SK-N-SH (cell line): Measurements from ENCODE around the gene KCNH8. TPM values are rescaled to one million over a fixed set of nuclear protein-coding genes. Genes with fewer than 3 reads are reported as not detected.

Experiments used
- CTCF ChIA-PET: fragments of 300-600, 350-600 bp; formaldehyde crosslinking; extraction: SDS; loops from one replicate; lab custom pipeline; 2021; lab: Yijun Ruan, JAX
- POLR2A ChIA-PET: fragments of 350-600 bp; sonication (Branson Sonifier 250); formaldehyde crosslinking; extraction: SDS; loops from one replicate; lab custom pipeline; 2020; ENCODE audit warnings: antibody characterized with exemption, inconsistent platforms; lab: Yijun Ruan, JAX
- DNase-seq: peaks from one replicate; pipeline ENCODE4 v3.0.0; 2012
- H2AFZ ChIP-seq: fragments of 200-600 bp; sonication (generic); 2 replicates; pipeline ENCODE4 v1.8.1; 2016; ENCODE audit warnings: antibody characterized with exemption, mild to moderate bottlenecking, low read depth
- H3F3A ChIP-seq: fragments of 200-600 bp; sonication (generic); replicated peaks from 2 replicates; pipeline ENCODE3; 2016; ENCODE audit warnings: antibody characterized with exemption, mild to moderate bottlenecking; ENCODE audit not compliant: insufficient read depth
- H3K27ac ChIP-seq, 2 experiments: fragments of 200-500 bp in 1 of 2; fragments of 200-600 bp in 1 of 2; sonication (Bioruptor generic) in 1 of 2; sonication (generic), shearing (Covaris generic) in 1 of 2; 2 replicates each; pipeline versions ENCODE4 v1.5.1 to v1.6.1; 2014 to 2016; ENCODE audit warnings: low read depth in 2 of 2, inconsistent platforms in 1 of 2, low read length in 1 of 2, mild to moderate bottlenecking in 1 of 2, mixed read lengths in 1 of 2
- H3K27me3 ChIP-seq: fragments of 200-600 bp; sonication (generic), shearing (Covaris generic); 2 replicates; pipeline ENCODE4 v1.6.1; 2016; ENCODE audit warnings: mixed run types; ENCODE audit not compliant: insufficient read depth
- H3K36me3 ChIP-seq, 2 experiments: fragments of 200-500 bp in 1 of 2; fragments of 200-600 bp in 1 of 2; sonication (Bioruptor generic) in 1 of 2; sonication (generic) in 1 of 2; replicated peaks in 1 of 2; 2 replicates each; pipeline versions ENCODE3 to v1.5.1; 2014 to 2016; ENCODE audit warnings: low read length in 1 of 2, mild to moderate bottlenecking in 1 of 2; ENCODE audit not compliant: insufficient read depth in 2 of 2, control insufficient read depth in 1 of 2
- H3K4me1 ChIP-seq, 2 experiments: fragments of 200-500 bp in 1 of 2; fragments of 200-600 bp in 1 of 2; sonication (Bioruptor generic) in 1 of 2; sonication (generic), shearing (Covaris generic) in 1 of 2; 2 replicates each; pipeline versions ENCODE4 v1.5.1 to v1.6.1; 2014 to 2016; ENCODE audit warnings: low read depth in 1 of 2, low read length in 1 of 2, mixed run types in 1 of 2; ENCODE audit not compliant: insufficient read depth in 2 of 2, control insufficient read depth in 1 of 2
- H3K4me2 ChIP-seq: fragments of 200-600 bp; sonication (generic), shearing (Covaris generic); 2 replicates; pipeline ENCODE4 v1.6.1; 2017; ENCODE audit warnings: mixed run types
- H3K4me3 ChIP-seq, 2 experiments: fragments of 200-500 bp in 1 of 2; fragments of 200-600 bp in 1 of 2; sonication (Bioruptor generic) in 1 of 2; sonication (generic), shearing (Covaris generic) in 1 of 2; 2 replicates each; pipeline versions ENCODE4 v1.5.1 to v1.8.1; 2014 to 2016; ENCODE audit warnings: low read depth in 2 of 2, inconsistent platforms in 1 of 2, low read length in 1 of 2, mild to moderate bottlenecking in 1 of 2, mixed read lengths in 1 of 2, moderate library complexity in 1 of 2
- H3K79me2 ChIP-seq: fragments of 200-600 bp; sonication (generic); 2 replicates; pipeline ENCODE4 v1.8.1; 2017; ENCODE audit warnings: mild to moderate bottlenecking; ENCODE audit not compliant: insufficient read depth
- H3K9ac ChIP-seq: fragments of 200-600 bp; sonication (generic); 2 replicates; pipeline ENCODE4 v1.6.1; 2017; ENCODE audit warnings: mixed run types
- H3K9me2 ChIP-seq: fragments of 200-600 bp; sonication (generic); 2 replicates; pipeline ENCODE4 v1.6.1; 2017; ENCODE audit warnings: mixed run types
- H3K9me3 ChIP-seq: fragments of 200-600 bp; sonication (generic); 2 replicates; pipeline ENCODE4 v1.6.1; 2017; ENCODE audit warnings: mixed run types, mild to moderate bottlenecking, moderate library complexity
- H4K20me1 ChIP-seq: fragments of 200-600 bp; sonication (generic); 2 replicates; pipeline ENCODE4 v1.6.1; 2017; ENCODE audit warnings: mild to moderate bottlenecking, mixed run types; ENCODE audit not compliant: insufficient read depth
- CTCF ChIP-seq: fragments of 200-600 bp; sonication (generic); IDR thresholded peaks from 2 replicates; pipeline ENCODE4 v1.6.1; 2017; ENCODE audit warnings: antibody characterized with exemption, mild to moderate bottlenecking, moderate library complexity
- EP300 ChIP-seq, 2 experiments: IDR thresholded peaks; 2 replicates each; pipeline versions ENCODE4 v1.4.0 to v1.6.1; 2012; ENCODE audit warnings: borderline replicate concordance in 1 of 2, low read depth in 1 of 2, low read length in 1 of 2
- FOXJ3 ChIP-seq: sonication (generic); formaldehyde crosslinking; IDR thresholded peaks from 2 replicates; pipeline ENCODE4 v1.5.1; 2020; ENCODE audit warnings: mild to moderate bottlenecking, missing genetic modification reagents
- GABPA ChIP-seq: IDR thresholded peaks from 2 replicates; pipeline ENCODE4 v1.4.0; 2012; ENCODE audit warnings: low read depth, mild to moderate bottlenecking
- JUND ChIP-seq: IDR thresholded peaks from 2 replicates; pipeline ENCODE4 v1.4.0; 2012
- MEF2A ChIP-seq: IDR thresholded peaks from 2 replicates; pipeline ENCODE4 v1.4.0; 2012; ENCODE audit warnings: low read depth, borderline replicate concordance
- NFIC ChIP-seq: IDR thresholded peaks from 2 replicates; pipeline ENCODE4 v1.4.0; 2012; ENCODE audit warnings: borderline replicate concordance
- NRF1 ChIP-seq: IDR thresholded peaks from 2 replicates; pipeline ENCODE4 v1.6.1; 2012; ENCODE audit warnings: low read depth, mild to moderate bottlenecking, low read length
- PBX3 ChIP-seq: IDR thresholded peaks from 2 replicates; pipeline ENCODE4; 2012
- POLR2AphosphoS5 ChIP-seq: IDR thresholded peaks from 2 replicates; pipeline ENCODE4 v1.6.1; 2012; ENCODE audit warnings: low read depth, low read length
- RFX5 ChIP-seq: IDR thresholded peaks from 2 replicates; pipeline ENCODE4 v1.6.1; 2012; ENCODE audit warnings: mild to moderate bottlenecking, improper control_type of control experiment, low read length
- RXRA ChIP-seq: IDR thresholded peaks from 2 replicates; pipeline ENCODE4 v1.4.0; 2012; ENCODE audit warnings: low read depth, mild to moderate bottlenecking, borderline replicate concordance
- TAF1 ChIP-seq: IDR thresholded peaks from 2 replicates; pipeline ENCODE4 v1.6.1; 2012; ENCODE audit warnings: low read depth, mild to moderate bottlenecking, low read length, moderate library complexity, borderline replicate concordance
- TCF12 ChIP-seq: IDR thresholded peaks from 2 replicates; pipeline ENCODE4 v1.4.0; 2012
- TEAD4 ChIP-seq: IDR thresholded peaks from 2 replicates; pipeline ENCODE4 v1.4.0; 2012; ENCODE audit warnings: mild to moderate bottlenecking, borderline replicate concordance; ENCODE audit not compliant: insufficient read depth
- USF1 ChIP-seq: IDR thresholded peaks from 2 replicates; pipeline ENCODE4 v1.4.0; 2012; ENCODE audit warnings: low read depth, borderline replicate concordance
- USF2 ChIP-seq: fragments of 150-350 bp; IDR thresholded peaks from 2 replicates; pipeline ENCODE4 v1.6.1; 2017; ENCODE audit warnings: antibody characterized with exemption, low read length, low read depth, borderline replicate concordance
- WGBS: methylation state at CpG from one replicate; pipeline ENCODE4 v1.1.6; 2017; ENCODE audit warnings: low lambda C conversion rate; 5-methylcytosine and 5-hydroxymethylcytosine counted together
- polyA plus RNA-seq, 3 experiments: library from polyadenylated mRNA; depleted of rRNA; stranded (reverse); fragments of >200 nt; gene quantifications; 2 replicates each; pipeline ENCODE4 v1.2.3, GENCODE V29; 2012

Gene KCNH8
- polyA plus RNA-seq, 1 of the 3 experiments (the other 2 are of a cell fraction): 0.05 TPM

- TF ChIP-seq CTCF (no peak), TEAD4 (no peak), NRF1 (no peak), JUND (no peak), PBX3 (no peak), NFIC (no peak), GABPA (no peak), USF2 (no peak), MEF2A (no peak), USF1 (no peak)
Observed at GRCh38 chr3:19527746-19528145, 379.4 kb downstream of the KCNH8 start (continued).

- H4K20me1 ChIP-seq: no peaks in the 10 kb centered on the region
- 21% methylated on average over 1 of the region's 1 CpG for WGBS
- no peaks in the 10 kb centered on the region for H3K9me2 ChIP-seq
- H3K27ac ChIP-seq: no peak overlapping the region
- no peak overlapping the region for H3K9ac ChIP-seq
- no peaks in the 10 kb centered on the region for H3K79me2 ChIP-seq
- ChIA-PET POLR2A (no interaction called here), CTCF (no interaction called here)
- H3K36me3 ChIP-seq: no peaks in the 10 kb centered on the region
- no peaks in the 10 kb centered on the region for H3K9me3 ChIP-seq
- DNase-seq: no peak
- H3K4me1 ChIP-seq: no peaks in the 10 kb centered on the region
- no peak overlapping the region for H2AFZ ChIP-seq
- H3F3A ChIP-seq: no peaks in the 10 kb centered on the region
- TF ChIP-seq MEF2A: no peak
- no peak for TF ChIP-seq JUND
- TF ChIP-seq TEAD4: no peak
- no peak for TF ChIP-seq NFIC
- TF ChIP-seq FOXJ3: no peak
- TF ChIP-seq RXRA: no peak
- TF ChIP-seq EP300 (IDR thresholded peaks at IDR 0.05; ENCODE audit: borderline replicate concordance in 1 of 2, low read depth in 1 of 2, low read length in 1 of 2): no peak
- TF ChIP-seq NRF1: no peak
- TF ChIP-seq CTCF: no peak
- TF ChIP-seq TCF12: no peak
- no peak for TF ChIP-seq POLR2AphosphoS5
- no peak for TF ChIP-seq RFX5
- no peak for TF ChIP-seq TAF1
- TF ChIP-seq, all 33 proteins: peak for 0
- Histone ChIP-seq H3K4me2 (no peak overlapping the region), H3K27me3 (no peaks in the 10 kb centered on the region), H3K4me3 (no peak overlapping the region)
Observed at GRCh38 chr3:19531426-19531825, 383.1 kb downstream of the KCNH8 start.
